ENCODE data around the gene MARK4.

GRCh38 chr19:45255611-45256157, 4.6 kb downstream of the MARK4 start:
- TF ChIP-seq CTCF (conservative IDR thresholded peaks at IDR 0.05), result no peak
- no peak for TF ChIP-seq ZFX (IDR thresholded peaks at IDR 0.05)

All from C4-2B (cell line).